SK-N-SH (cell line): ENCODE results near the gene HACE1.
"Not testable (repeated sequence)": the region's sequence is repeated elsewhere in the genome, so short reads cannot be mapped to it uniquely, and the experiment has no call there.

Source experiments
- EP300 ChIP-seq, 2 experiments: IDR thresholded peaks; 2 replicates each; pipeline versions ENCODE4 v1.4.0 to v1.6.1; 2012; ENCODE audit warnings: borderline replicate concordance in 1 of 2, low read depth in 1 of 2, low read length in 1 of 2
- EZH2phosphoT487 ChIP-seq: fragments of 200-600 bp; sonication (generic); IDR thresholded peaks from 2 replicates; pipeline ENCODE4 v1.6.1; 2017; ENCODE audit warnings: low read depth, mixed run types, mild to moderate bottlenecking, antibody characterized with exemption, moderate library complexity, borderline replicate concordance
- MXI1 ChIP-seq: IDR thresholded peaks from 2 replicates; pipeline ENCODE4 v1.6.1; 2012; ENCODE audit warnings: mild to moderate bottlenecking, low read depth, low read length, improper control_type of control experiment
- POLR2AphosphoS5 ChIP-seq: IDR thresholded peaks from 2 replicates; pipeline ENCODE4 v1.6.1; 2012; ENCODE audit warnings: low read depth, low read length
- RAD21 ChIP-seq: IDR thresholded peaks from 2 replicates; pipeline ENCODE4 v1.6.1; 2012; ENCODE audit warnings: mild to moderate bottlenecking, low read length
- SMC3 ChIP-seq: IDR thresholded peaks from 2 replicates; pipeline ENCODE4 v1.6.1; 2012; ENCODE audit warnings: low read depth, low read length, improper control_type of control experiment
- TCF12 ChIP-seq: IDR thresholded peaks from 2 replicates; pipeline ENCODE4 v1.4.0; 2012
- TF ChIP-seq, protein P1 (sequence below): fragments of 200-600 bp; sonication (generic); IDR thresholded peaks from 2 replicates; pipeline ENCODE4 v1.6.1; 2017; ENCODE audit warnings: antibody characterized with exemption, mild to moderate bottlenecking, moderate library complexity
- TF ChIP-seq, protein P2 (sequence below): fragments of 150-350 bp; IDR thresholded peaks from 2 replicates; pipeline ENCODE4 v1.6.1; 2017; ENCODE audit warnings: antibody characterized with exemption, low read length, low read depth, borderline replicate concordance
- TF ChIP-seq, protein P3 (sequence below): IDR thresholded peaks from 2 replicates; pipeline ENCODE4; 2012
- TF ChIP-seq, protein P4 (sequence below): IDR thresholded peaks from 2 replicates; pipeline ENCODE4 v1.4.0; 2012; ENCODE audit warnings: low read depth

DNA sequence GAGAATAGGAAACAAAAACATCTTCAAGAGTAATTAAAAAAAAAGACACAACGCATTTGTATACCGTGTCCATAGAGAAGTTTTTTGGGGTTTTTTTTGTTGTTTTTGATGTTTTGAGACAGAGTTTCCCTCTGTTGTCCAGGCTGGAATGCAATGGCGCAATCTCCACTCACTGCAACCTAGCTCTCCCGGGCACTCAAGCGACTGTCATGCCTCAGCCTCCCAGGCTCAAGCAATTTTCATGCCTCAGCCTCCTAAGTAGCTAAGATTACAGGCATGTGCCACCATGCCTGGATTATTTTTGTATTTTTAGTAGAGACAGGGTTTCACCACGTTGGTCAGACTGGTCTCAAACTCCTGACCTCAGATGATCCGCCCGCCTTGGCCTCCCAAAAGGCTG is 12.0 kb downstream of the HACE1 start:
- not testable (repeated sequence) for TF ChIP-seq SMC3; MXI1; RAD21; EZH2phosphoT487; TCF12; POLR2AphosphoS5; EP300 (IDR thresholded peaks at IDR 0.05; ENCODE audit: borderline replicate concordance in 1 of 2, low read depth in 1 of 2, low read length in 1 of 2)
- TF ChIP-seq, protein P1, sequence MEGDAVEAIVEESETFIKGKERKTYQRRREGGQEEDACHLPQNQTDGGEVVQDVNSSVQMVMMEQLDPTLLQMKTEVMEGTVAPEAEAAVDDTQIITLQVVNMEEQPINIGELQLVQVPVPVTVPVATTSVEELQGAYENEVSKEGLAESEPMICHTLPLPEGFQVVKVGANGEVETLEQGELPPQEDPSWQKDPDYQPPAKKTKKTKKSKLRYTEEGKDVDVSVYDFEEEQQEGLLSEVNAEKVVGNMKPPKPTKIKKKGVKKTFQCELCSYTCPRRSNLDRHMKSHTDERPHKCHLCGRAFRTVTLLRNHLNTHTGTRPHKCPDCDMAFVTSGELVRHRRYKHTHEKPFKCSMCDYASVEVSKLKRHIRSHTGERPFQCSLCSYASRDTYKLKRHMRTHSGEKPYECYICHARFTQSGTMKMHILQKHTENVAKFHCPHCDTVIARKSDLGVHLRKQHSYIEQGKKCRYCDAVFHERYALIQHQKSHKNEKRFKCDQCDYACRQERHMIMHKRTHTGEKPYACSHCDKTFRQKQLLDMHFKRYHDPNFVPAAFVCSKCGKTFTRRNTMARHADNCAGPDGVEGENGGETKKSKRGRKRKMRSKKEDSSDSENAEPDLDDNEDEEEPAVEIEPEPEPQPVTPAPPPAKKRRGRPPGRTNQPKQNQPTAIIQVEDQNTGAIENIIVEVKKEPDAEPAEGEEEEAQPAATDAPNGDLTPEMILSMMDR: not testable (repeated sequence)
- TF ChIP-seq, protein P2, sequence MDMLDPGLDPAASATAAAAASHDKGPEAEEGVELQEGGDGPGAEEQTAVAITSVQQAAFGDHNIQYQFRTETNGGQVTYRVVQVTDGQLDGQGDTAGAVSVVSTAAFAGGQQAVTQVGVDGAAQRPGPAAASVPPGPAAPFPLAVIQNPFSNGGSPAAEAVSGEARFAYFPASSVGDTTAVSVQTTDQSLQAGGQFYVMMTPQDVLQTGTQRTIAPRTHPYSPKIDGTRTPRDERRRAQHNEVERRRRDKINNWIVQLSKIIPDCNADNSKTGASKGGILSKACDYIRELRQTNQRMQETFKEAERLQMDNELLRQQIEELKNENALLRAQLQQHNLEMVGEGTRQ: not testable (repeated sequence)
- TF ChIP-seq, protein P3, sequence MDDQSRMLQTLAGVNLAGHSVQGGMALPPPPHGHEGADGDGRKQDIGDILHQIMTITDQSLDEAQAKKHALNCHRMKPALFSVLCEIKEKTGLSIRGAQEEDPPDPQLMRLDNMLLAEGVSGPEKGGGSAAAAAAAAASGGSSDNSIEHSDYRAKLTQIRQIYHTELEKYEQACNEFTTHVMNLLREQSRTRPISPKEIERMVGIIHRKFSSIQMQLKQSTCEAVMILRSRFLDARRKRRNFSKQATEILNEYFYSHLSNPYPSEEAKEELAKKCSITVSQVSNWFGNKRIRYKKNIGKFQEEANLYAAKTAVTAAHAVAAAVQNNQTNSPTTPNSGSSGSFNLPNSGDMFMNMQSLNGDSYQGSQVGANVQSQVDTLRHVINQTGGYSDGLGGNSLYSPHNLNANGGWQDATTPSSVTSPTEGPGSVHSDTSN: not testable (repeated sequence)
- TF ChIP-seq, protein P4, sequence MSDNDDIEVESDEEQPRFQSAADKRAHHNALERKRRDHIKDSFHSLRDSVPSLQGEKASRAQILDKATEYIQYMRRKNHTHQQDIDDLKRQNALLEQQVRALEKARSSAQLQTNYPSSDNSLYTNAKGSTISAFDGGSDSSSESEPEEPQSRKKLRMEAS: not testable (repeated sequence)
